HCT116 (cell line): Measurements from ENCODE around the gene SUGCT. TPM values are rescaled to one million over a fixed set of nuclear protein-coding genes. Genes with fewer than 3 reads are reported as not detected.

Source experiments
- ATAC-seq: fragments of 200-7000 bp; cut with Tn5 transposase; 2 replicates; pipeline ENCODE4 v1.9.1; 2020; ENCODE audit warnings: mild to moderate bottlenecking, moderate library complexity
- BruUV-seq: library from RNA; stranded (reverse); fragments of 400-500 nt; replicated peaks from 2 replicates; lab custom pipeline; 2021; lab: Mats Ljungman, UMichigan
- CTCF ChIA-PET: fragments of 300-600 bp; sonication (Branson Sonifier 250); formaldehyde crosslinking; loops from one replicate; lab custom pipeline; 2021; ENCODE audit warnings: antibody characterized with exemption; lab: Charles Lee
- POLR2A ChIA-PET: fragments of 300-600, 350-600 bp; sonication (Branson Sonifier 250); formaldehyde crosslinking; loops from one replicate; lab custom pipeline; 2021; ENCODE audit warnings: antibody characterized with exemption; lab: Charles Lee
- RAD21 ChIA-PET, 2 experiments: fragments of 300-600 bp; sonication (Branson Sonifier 250); formaldehyde crosslinking; loops; one replicate each; lab custom pipeline; 2023; ENCODE audit warnings: low total read pairs in 2 of 2; ENCODE audit not compliant: uncharacterized antibody in 2 of 2, unreplicated experiment in 2 of 2, low non-redundant PET in 1 of 2; lab: Charles Lee
- DNase-seq: peaks from one replicate; pipeline ENCODE4 v3.0.0-alpha.2; 2010; ENCODE audit warnings: low read depth, low spot score
- H2AFZ ChIP-seq: fragments of 200-600 bp; shearing (Covaris generic), sonication (generic); 2 replicates; pipeline ENCODE4 v1.6.1; 2017; ENCODE audit warnings: low read depth, mixed run types, mixed read lengths, antibody characterized with exemption, low read length; ENCODE audit not compliant: poor library complexity, severe bottlenecking
- H3K27ac ChIP-seq: 2 replicates; pipeline ENCODE4 v1.5.1; 2012; ENCODE audit warnings: low read depth, low read length
- H3K27me3 ChIP-seq: fragments of 200-600 bp; sonication (generic); 2 replicates; pipeline ENCODE4 v1.6.1; 2016; ENCODE audit warnings: mixed run types, low read length, mixed read lengths; ENCODE audit not compliant: insufficient read depth
- H3K36me3 ChIP-seq, 2 experiments: fragments of 200-500 bp in 1 of 2; fragments of 200-600 bp in 1 of 2; sonication (Bioruptor generic) in 1 of 2; sonication (generic) in 1 of 2; 2 replicates each; pipeline versions ENCODE4 v1.5.1 to v1.6.1; 2014 to 2016; ENCODE audit warnings: low read length in 2 of 2, inconsistent platforms in 1 of 2, mixed read lengths in 1 of 2, mixed run types in 1 of 2; ENCODE audit not compliant: insufficient read depth in 2 of 2, control insufficient read depth in 1 of 2
- H3K4me1 ChIP-seq, 2 experiments: fragments of 200-600 bp in 1 of 2; sonication (generic) in 1 of 2; 2 replicates each; pipeline versions ENCODE4 v1.5.1 to v1.6.1; 2012 to 2017; ENCODE audit warnings: low read length in 2 of 2, inconsistent platforms in 1 of 2, mild to moderate bottlenecking in 1 of 2, mixed read lengths in 1 of 2, mixed run types in 1 of 2, moderate library complexity in 1 of 2; ENCODE audit not compliant: insufficient read depth in 2 of 2, control insufficient read depth in 1 of 2
- H3K4me2 ChIP-seq: fragments of 200-600 bp; sonication (generic); 2 replicates; pipeline ENCODE4 v1.6.1; 2017; ENCODE audit warnings: mixed run types, low read length, mixed read lengths
- H3K4me3 ChIP-seq, 2 experiments: fragments of 200-600 bp in 1 of 2; sonication (generic) in 1 of 2; replicated peaks in 1 of 2; 2 replicates each; pipeline ENCODE4 v1.5.1; 2011 to 2016; ENCODE audit warnings: low read length in 2 of 2, control low read depth in 1 of 2, low read depth in 1 of 2, mild to moderate bottlenecking in 1 of 2, mixed read lengths in 1 of 2, mixed run types in 1 of 2
- H3K79me2 ChIP-seq: fragments of 200-600 bp; sonication (generic); 2 replicates; pipeline ENCODE4 v1.6.1; 2017; ENCODE audit warnings: mild to moderate bottlenecking, mixed run types, low read length, moderate library complexity, mixed read lengths; ENCODE audit not compliant: insufficient read depth
- H3K9ac ChIP-seq: fragments of 200-600 bp; sonication (generic); 2 replicates; pipeline ENCODE4 v1.6.1; 2016; ENCODE audit warnings: low read length, mixed read lengths
- H3K9me2 ChIP-seq: fragments of 200-600 bp; sonication (generic), shearing (Covaris generic); 2 replicates; pipeline ENCODE4 v1.6.1; 2017; ENCODE audit warnings: mixed run types, mild to moderate bottlenecking, moderate library complexity; ENCODE audit not compliant: insufficient read depth
- H3K9me3 ChIP-seq, 2 experiments: fragments of 200-500 bp in 1 of 2; fragments of 200-600 bp in 1 of 2; sonication (Bioruptor generic) in 1 of 2; sonication (generic) in 1 of 2; 2 replicates each; pipeline ENCODE4 v1.6.1; 2014 to 2017; ENCODE audit warnings: low read length in 2 of 2, mixed read lengths in 2 of 2, inconsistent platforms in 1 of 2, low read depth in 1 of 2, mild to moderate bottlenecking in 1 of 2, mixed run types in 1 of 2, moderate library complexity in 1 of 2; ENCODE audit not compliant: control insufficient read depth in 1 of 2, insufficient read depth in 1 of 2
- H4K20me1 ChIP-seq: fragments of 200-600 bp; sonication (generic), shearing (Covaris generic); 2 replicates; pipeline ENCODE4 v1.6.1; 2017; ENCODE audit warnings: mixed run types, mild to moderate bottlenecking, moderate library complexity; ENCODE audit not compliant: insufficient read depth
- CBX3 ChIP-seq: IDR thresholded peaks from 2 replicates; pipeline ENCODE4 v1.6.1; 2012; ENCODE audit warnings: low read depth
- ELF1 ChIP-seq: IDR thresholded peaks from 2 replicates; pipeline ENCODE4 v1.6.1; 2012; ENCODE audit warnings: low read depth, borderline replicate concordance
- FOSL1 ChIP-seq: IDR thresholded peaks from 2 replicates; pipeline ENCODE4 v1.6.1; 2012; ENCODE audit warnings: low read depth
- JUND ChIP-seq: IDR thresholded peaks from 2 replicates; pipeline ENCODE4 v1.6.1; 2012
- POLR2A ChIP-seq: IDR thresholded peaks from 2 replicates; pipeline ENCODE4 v1.7.0; 2011; ENCODE audit warnings: borderline replicate concordance; ENCODE audit not compliant: insufficient read depth, insufficient read length; ENCODE audit errors: extremely low read depth
- POLR2AphosphoS5 ChIP-seq: IDR thresholded peaks from 2 replicates; pipeline ENCODE4 v1.6.1; 2011; ENCODE audit warnings: mild to moderate bottlenecking, low read depth, low read length, moderate library complexity
- SIN3A ChIP-seq: IDR thresholded peaks from 2 replicates; pipeline ENCODE4 v1.6.1; 2012; ENCODE audit warnings: low read depth
- SP1 ChIP-seq: IDR thresholded peaks from 2 replicates; pipeline ENCODE4 v1.6.1; 2012; ENCODE audit warnings: low read depth
- SRF ChIP-seq: IDR thresholded peaks from 2 replicates; pipeline ENCODE4 v1.6.1; 2012; ENCODE audit warnings: low read depth
- YY1 ChIP-seq: IDR thresholded peaks from 2 replicates; pipeline ENCODE4 v1.6.1; 2011; ENCODE audit warnings: low read length, low read depth, moderate library complexity, mild to moderate bottlenecking; ENCODE audit not compliant: insufficient replicate concordance; ENCODE audit errors: extremely low read depth
- ZFX ChIP-seq: fragments of 450-650 bp; IDR thresholded peaks from 2 replicates; pipeline ENCODE4 v1.6.1; 2017
- ZNF274 ChIP-seq: fragments of 200-500 bp; sonication (Bioruptor generic); IDR thresholded peaks from 2 replicates; pipeline ENCODE4 v1.6.1; 2014; ENCODE audit warnings: mild to moderate bottlenecking, low read depth, low read length, inconsistent platforms
- intact Hi-C: fragments of 100-400 bp; cut with micrococcal nuclease; formaldehyde crosslinking; loops from 2 replicates; pipeline ENCODE4 v1.10.0; 2022
- total RNA-seq: library from RNA; stranded (reverse); gene quantifications from one replicate; pipeline ENCODE4 v1.2.1, GENCODE V29; 2021; ENCODE audit not compliant: unreplicated experiment
- TF ChIP-seq, protein P1 (sequence below): IDR thresholded peaks from 2 replicates; pipeline ENCODE4 v1.6.1; 2012; ENCODE audit warnings: low read depth
- TF ChIP-seq, protein P2 (sequence below), 3 experiments: fragments of 200-600 bp in 1 of 3; sonication (generic) in 1 of 3; IDR thresholded peaks in 2 of 3; conservative IDR thresholded peaks in 1 of 3; 2 replicates each; pipeline ENCODE4 v1.5.1; 2012 to 2017; ENCODE audit warnings: low read depth in 2 of 3, low read length in 2 of 3, antibody characterized with exemption in 1 of 3, borderline replicate concordance in 1 of 3, control low read depth in 1 of 3, mild to moderate bottlenecking in 1 of 3, mixed read lengths in 1 of 3, mixed run types in 1 of 3, moderate library complexity in 1 of 3; ENCODE audit not compliant: insufficient read depth in 1 of 3

The SUGCT gene
- total RNA-seq, 1 experiment from 2014 or later: 4.4 TPM

- Histone ChIP-seq H3K79me2 (no peaks in the 10 kb centered on the region), H3K9me3 (no peaks in the 10 kb centered on the region), H3K36me3 (no peaks in the 10 kb centered on the region), H3K4me1 (no peaks in the 10 kb centered on the region), H4K20me1 (no peaks in the 10 kb centered on the region), H3K4me3 (no peak overlapping the region)
- ChIA-PET POLR2A (no interaction called here), CTCF (no interaction called here), RAD21 (no interaction called here)
- no peak for ATAC-seq
- no peak for DNase-seq
- TF ChIP-seq SRF: no peak
- no peak for TF ChIP-seq JUND
- TF ChIP-seq YY1: no peak
- TF ChIP-seq, protein P1, sequence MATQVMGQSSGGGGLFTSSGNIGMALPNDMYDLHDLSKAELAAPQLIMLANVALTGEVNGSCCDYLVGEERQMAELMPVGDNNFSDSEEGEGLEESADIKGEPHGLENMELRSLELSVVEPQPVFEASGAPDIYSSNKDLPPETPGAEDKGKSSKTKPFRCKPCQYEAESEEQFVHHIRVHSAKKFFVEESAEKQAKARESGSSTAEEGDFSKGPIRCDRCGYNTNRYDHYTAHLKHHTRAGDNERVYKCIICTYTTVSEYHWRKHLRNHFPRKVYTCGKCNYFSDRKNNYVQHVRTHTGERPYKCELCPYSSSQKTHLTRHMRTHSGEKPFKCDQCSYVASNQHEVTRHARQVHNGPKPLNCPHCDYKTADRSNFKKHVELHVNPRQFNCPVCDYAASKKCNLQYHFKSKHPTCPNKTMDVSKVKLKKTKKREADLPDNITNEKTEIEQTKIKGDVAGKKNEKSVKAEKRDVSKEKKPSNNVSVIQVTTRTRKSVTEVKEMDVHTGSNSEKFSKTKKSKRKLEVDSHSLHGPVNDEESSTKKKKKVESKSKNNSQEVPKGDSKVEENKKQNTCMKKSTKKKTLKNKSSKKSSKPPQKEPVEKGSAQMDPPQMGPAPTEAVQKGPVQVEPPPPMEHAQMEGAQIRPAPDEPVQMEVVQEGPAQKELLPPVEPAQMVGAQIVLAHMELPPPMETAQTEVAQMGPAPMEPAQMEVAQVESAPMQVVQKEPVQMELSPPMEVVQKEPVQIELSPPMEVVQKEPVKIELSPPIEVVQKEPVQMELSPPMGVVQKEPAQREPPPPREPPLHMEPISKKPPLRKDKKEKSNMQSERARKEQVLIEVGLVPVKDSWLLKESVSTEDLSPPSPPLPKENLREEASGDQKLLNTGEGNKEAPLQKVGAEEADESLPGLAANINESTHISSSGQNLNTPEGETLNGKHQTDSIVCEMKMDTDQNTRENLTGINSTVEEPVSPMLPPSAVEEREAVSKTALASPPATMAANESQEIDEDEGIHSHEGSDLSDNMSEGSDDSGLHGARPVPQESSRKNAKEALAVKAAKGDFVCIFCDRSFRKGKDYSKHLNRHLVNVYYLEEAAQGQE: no peak
- TF ChIP-seq ZNF274: no peak
- TF ChIP-seq CBX3: no peak
- no peak for TF ChIP-seq SIN3A
- TF ChIP-seq ZFX: no peak
- no peak for TF ChIP-seq FOSL1
- TF ChIP-seq SP1: no peak
- TF ChIP-seq POLR2A: no peak
- no peak for TF ChIP-seq POLR2AphosphoS5
- TF ChIP-seq, protein P2, sequence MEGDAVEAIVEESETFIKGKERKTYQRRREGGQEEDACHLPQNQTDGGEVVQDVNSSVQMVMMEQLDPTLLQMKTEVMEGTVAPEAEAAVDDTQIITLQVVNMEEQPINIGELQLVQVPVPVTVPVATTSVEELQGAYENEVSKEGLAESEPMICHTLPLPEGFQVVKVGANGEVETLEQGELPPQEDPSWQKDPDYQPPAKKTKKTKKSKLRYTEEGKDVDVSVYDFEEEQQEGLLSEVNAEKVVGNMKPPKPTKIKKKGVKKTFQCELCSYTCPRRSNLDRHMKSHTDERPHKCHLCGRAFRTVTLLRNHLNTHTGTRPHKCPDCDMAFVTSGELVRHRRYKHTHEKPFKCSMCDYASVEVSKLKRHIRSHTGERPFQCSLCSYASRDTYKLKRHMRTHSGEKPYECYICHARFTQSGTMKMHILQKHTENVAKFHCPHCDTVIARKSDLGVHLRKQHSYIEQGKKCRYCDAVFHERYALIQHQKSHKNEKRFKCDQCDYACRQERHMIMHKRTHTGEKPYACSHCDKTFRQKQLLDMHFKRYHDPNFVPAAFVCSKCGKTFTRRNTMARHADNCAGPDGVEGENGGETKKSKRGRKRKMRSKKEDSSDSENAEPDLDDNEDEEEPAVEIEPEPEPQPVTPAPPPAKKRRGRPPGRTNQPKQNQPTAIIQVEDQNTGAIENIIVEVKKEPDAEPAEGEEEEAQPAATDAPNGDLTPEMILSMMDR (IDR thresholded peaks at IDR 0.05 in 2 of 3, conservative IDR thresholded peaks at IDR 0.05 in 1 of 3; ENCODE audit: borderline replicate concordance in 1 of 3, insufficient read depth in 1 of 3, low read depth in 2 of 3, low read length in 2 of 3): no peak
- no peak for TF ChIP-seq ELF1
- TF ChIP-seq, all 23 proteins: peak for 0
- no TSS peak for BruUV-seq
- intact Hi-C loops: no loop called here
- H3K9me2 ChIP-seq: no peaks in the 10 kb centered on the region
- no peak overlapping the region for H3K4me2 ChIP-seq
- no peak overlapping the region for H3K27ac ChIP-seq
- H3K9ac ChIP-seq: no peak overlapping the region
- no peak overlapping the region for H2AFZ ChIP-seq
- H3K27me3 ChIP-seq: no peaks in the 10 kb centered on the region
Observed at GRCh38 chr7:40297741-40298311, 163.0 kb downstream of the SUGCT start.
